Kidney epithelial cell (primary cell): ENCODE data around the gene MED29. TPM values are rescaled to one million over a fixed set of nuclear protein-coding genes. Genes with fewer than 3 reads are reported as not detected.

ENCODE experiments used
- DNase-seq: peaks from one replicate; pipeline ENCODE4 v3.0.0-alpha.2; 2010; ENCODE audit warnings: low read depth
- H3K27me3 ChIP-seq: 2 replicates; pipeline ENCODE4 v1.6.0; 2011; ENCODE audit warnings: low read length; ENCODE audit not compliant: control insufficient read depth, insufficient read depth
- H3K36me3 ChIP-seq: 2 replicates; pipeline ENCODE4 v1.5.1; 2011; ENCODE audit warnings: low read length; ENCODE audit not compliant: control insufficient read depth, insufficient read depth
- H3K4me3 ChIP-seq: 2 replicates; pipeline ENCODE4 v1.5.1; 2011; ENCODE audit warnings: low read depth, mild to moderate bottlenecking, control low read depth, low read length
- total RNA-seq: library from RNA; depleted of rRNA; stranded (reverse); fragments of >200 nt; gene quantifications from 2 replicates; pipeline ENCODE4 v1.2.3, GENCODE V29; 2015
- TF ChIP-seq, protein P1 (sequence below): IDR thresholded peaks from 2 replicates; pipeline ENCODE4 v1.5.1; 2011; ENCODE audit warnings: mild to moderate bottlenecking, moderate library complexity, low read length, control low read depth, inconsistent platforms; ENCODE audit not compliant: insufficient read depth, poor library complexity, severe bottlenecking

The MED29 gene, protein sequence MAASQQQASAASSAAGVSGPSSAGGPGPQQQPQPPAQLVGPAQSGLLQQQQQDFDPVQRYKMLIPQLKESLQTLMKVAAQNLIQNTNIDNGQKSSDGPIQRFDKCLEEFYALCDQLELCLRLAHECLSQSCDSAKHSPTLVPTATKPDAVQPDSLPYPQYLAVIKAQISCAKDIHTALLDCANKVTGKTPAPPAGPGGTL
- 22.8 and 28.6 TPM in 2 replicates for total RNA-seq

DNA sequence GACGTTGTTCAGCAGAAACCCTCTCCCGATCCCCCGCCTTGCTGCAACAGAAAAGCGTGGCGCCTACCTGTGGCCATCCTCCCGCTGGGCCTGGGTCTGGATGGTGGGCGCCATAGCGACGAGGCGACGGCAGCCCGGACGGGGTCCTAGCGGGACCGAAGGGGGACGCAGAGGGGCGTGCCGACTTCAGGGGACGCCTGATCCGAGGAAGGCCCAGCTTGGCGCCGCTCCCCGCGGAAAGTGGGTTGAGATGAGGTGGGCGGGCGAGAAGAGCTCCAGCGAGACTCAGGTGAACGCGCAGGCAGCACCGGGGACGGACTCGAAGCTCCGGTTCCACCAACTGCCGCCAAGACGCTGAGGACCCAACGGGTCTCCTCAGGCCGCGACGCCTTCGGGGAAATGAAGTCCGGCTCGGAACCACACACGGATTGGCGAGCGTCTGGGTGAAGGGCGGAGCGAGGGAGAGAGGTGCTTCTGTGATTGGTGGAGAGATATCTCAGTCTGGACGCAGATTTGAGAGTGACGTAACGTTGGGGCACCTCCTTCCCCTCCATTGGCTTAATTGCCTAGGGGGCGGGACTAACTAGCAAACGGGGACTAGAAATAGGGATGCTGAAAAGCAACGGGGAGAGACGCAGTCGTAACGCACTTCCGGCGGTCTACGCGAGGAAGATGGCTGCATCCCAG lies at the start of gene MED29, which contains the start of gene PAF1:
Gene MED29, plus strand, starts transcription at position 628 of the 687 bp plus-strand sequence. Its CDS starts 45 bp downstream, at position 673.
Gene PAF1, minus strand, starts transcription at position 356 of the 687 bp plus-strand sequence. Its CDS starts 242 bp downstream, at position 114.
- H3K4me3 ChIP-seq, result peak within 1 kb of the TSS; percentile 96
- H3K27me3 ChIP-seq, result no peaks in the 10 kb centered on the region
- H3K36me3 ChIP-seq, result peaks cover 3% of the 10 kb centered on the region
- peak; percentile 97 for DNase-seq
- TF ChIP-seq, protein P1, sequence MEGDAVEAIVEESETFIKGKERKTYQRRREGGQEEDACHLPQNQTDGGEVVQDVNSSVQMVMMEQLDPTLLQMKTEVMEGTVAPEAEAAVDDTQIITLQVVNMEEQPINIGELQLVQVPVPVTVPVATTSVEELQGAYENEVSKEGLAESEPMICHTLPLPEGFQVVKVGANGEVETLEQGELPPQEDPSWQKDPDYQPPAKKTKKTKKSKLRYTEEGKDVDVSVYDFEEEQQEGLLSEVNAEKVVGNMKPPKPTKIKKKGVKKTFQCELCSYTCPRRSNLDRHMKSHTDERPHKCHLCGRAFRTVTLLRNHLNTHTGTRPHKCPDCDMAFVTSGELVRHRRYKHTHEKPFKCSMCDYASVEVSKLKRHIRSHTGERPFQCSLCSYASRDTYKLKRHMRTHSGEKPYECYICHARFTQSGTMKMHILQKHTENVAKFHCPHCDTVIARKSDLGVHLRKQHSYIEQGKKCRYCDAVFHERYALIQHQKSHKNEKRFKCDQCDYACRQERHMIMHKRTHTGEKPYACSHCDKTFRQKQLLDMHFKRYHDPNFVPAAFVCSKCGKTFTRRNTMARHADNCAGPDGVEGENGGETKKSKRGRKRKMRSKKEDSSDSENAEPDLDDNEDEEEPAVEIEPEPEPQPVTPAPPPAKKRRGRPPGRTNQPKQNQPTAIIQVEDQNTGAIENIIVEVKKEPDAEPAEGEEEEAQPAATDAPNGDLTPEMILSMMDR, result no peak

DNA sequence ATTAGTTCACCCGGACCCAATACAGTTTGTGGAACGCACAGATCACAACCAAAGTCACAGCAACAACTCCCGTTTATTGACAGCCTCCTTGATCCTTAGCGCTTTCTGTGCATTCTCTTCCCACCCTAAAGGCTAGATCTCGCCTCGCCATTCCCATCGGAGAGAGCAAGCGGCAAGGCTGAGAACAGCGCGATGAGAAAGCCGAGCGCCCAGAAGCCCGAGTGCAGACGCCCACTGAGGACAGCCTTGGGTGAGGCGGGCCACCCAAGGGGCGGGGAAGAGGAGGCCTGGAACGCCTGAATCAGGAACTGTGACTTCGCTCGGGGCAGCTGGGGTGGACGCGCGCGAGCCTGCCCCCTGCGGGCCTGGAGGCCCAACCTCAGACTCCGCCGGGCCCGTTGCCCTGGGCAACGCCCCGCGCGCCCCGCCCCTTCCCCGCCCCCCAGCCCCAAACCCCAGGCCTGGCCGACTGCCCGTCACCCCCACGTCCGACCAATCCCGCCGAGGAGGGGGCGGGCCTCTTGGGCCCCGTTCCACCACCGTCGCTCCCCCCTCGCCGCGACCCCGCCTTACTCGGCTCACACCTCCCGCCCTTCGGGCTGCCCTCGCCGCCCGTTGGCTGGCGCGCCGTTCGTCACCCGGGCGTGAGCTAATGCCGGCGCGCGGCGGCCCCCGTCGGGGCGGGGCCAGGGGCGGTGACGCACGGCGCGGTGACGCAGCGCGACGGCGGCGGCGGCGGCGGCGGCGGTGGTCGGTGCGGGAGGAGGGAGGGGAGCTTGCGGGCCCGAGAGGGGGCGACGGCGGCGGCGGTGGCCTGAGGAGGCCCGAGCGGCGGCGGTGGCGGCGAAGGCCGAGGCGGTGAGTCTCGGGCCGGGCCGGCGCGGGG lies 49.2 kb upstream of the MED29 start, which contains the start of gene SAMD4B:
Gene SAMD4B, plus strand, starts transcription at position 703 of the 886 bp plus-strand sequence. CDS start 14,473 bp downstream, outside the sequence.
- Histone ChIP-seq H3K4me3 (peak within 1 kb of the TSS; percentile 93), H3K36me3 (no peaks in the 10 kb centered on the region), H3K27me3 (no peaks in the 10 kb centered on the region)
- TF ChIP-seq, protein P1, result peak; percentile 63
- peak; percentile 71 for DNase-seq

DNA sequence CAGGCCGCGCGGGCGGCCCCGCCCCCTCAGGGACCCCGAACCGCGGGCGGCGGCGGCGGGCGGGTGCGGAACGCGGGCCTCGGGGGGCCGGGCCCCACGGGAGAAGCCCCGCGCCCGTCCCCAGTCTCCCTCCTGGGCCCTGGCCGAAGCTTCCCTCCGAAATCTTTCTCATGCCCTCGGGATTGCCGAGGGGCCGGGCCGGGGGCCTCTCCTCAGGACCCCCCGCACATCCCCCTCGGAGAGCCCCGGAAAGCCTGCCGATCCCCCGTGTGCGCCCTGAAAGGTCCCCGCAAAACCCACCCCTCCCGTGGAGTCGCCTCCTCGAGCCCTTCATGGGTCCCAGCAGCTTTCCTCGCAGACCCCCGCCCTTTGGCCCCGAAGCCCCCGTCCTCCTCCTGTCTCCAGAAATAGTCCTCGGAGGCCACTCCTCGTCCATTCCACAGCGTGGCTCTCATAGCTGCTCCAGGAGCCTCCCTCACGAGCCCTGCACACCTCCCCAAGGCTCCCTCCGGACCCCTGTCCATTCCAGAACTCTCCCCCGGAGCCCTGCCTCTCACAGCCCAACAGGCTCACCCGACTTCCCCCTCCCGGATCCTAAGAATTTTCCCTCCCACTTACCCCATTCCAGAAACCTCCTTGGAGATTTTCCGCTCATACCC lies 48.4 kb upstream of the MED29 start:
- no peaks in the 10 kb centered on the region for H3K36me3 ChIP-seq
- no peak for DNase-seq
- H3K27me3 ChIP-seq, result no peaks in the 10 kb centered on the region
- TF ChIP-seq, protein P1, result no peak
- peak overlapping the region; percentile 93 for H3K4me3 ChIP-seq

DNA sequence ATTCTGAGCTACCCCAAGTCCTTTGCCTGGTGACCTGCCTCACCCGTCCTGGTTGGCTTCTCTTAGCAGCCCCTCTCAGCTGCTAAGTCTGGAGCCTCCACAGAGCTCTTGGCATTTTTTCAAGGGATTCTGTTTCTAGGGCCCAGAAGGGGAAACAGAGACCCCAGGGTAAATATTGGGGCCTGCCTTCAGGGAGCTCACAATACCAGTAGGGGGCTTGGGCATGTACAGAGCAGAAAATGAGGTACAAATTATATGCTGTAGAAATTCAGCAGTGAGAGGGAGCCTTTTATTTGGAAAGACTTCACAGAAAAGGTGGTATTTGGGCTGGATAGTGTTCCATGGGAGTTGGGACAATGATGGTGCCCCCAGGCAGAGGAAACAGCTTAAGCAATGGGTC lies 45.2 kb upstream of the MED29 start:
- no peaks in the 10 kb centered on the region for H3K36me3 ChIP-seq
- DNase-seq, result no peak
- no peaks in the 10 kb centered on the region for H3K27me3 ChIP-seq
- TF ChIP-seq, protein P1, result peak; percentile 9
- H3K4me3 ChIP-seq, result no peak overlapping the region

DNA sequence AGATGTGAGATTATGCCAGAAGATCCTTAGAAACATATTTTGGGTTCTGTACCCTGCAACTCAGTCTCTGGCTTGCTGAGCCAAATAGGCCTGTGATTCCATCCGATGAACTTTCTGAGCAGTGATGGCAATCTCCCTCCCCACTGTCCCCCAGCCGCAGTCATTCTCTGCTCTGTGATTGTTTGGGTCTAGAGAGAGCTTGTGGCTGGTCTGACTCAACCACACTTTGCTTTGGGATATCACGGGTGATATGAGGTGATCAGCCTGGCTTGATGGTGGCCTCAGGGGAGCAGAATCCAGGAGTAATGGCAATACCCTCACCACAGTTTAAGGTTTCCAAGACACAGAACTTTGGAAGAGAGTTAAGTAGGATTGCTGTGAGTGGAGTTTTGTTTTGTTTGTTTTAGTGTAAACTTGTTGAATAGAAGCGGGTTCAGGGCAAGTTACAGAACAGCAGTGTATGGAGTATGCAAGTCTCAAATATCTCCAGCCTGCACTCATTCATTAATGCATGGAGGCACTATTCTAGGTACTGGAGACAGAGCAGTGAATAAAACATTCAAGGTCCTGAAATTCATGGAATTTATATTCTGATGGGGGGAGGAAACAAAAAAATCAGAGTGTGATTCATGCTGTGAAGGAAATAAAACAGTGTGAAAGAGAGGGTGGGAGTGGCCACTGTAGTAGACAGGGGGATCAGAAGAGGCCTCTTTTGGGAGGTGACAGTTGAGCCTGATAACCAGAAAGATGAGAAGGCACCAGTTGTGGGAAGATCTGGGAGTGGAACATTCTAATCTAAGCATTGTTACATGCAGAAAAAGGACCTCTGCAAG lies 43.6 kb upstream of the MED29 start:
- no peak for DNase-seq
- Histone ChIP-seq H3K27me3 (no peaks in the 10 kb centered on the region), H3K4me3 (no peak overlapping the region), H3K36me3 (no peaks in the 10 kb centered on the region)
- TF ChIP-seq, protein P1, result no peak
